Stimulated activated CD8-positive, alpha-beta memory T cell treated with anti-CD3 and anti-CD28 coated beads, Interleukin-15, amount 100 ng/mL, for 24 hours (primary cell): Measurements from ENCODE around the gene FANCD2.
"Not testable (repeated sequence)": the region's sequence is repeated elsewhere in the genome, so short reads cannot be mapped to it uniquely, and the experiment has no call there.

Source experiments
- DNase-seq: peaks from one replicate; pipeline ENCODE4 v3.0.0-alpha.2; 2020; ENCODE audit warnings: low read depth

The FANCD2 gene

GRCh38 chr3:10015461-10015904 lies 10.8 kb upstream of the FANCD2 start:
- no peak for DNase-seq

- DNase-seq, result no peak
Observed at GRCh38 chr3:10017636-10018292, 8.5 kb upstream of the FANCD2 start.

GRCh38 chr3:10018806-10019205 lies 7.4 kb upstream of the FANCD2 start:
- not testable (repeated sequence) for DNase-seq

GRCh38 chr3:10019326-10019725 lies 6.9 kb upstream of the FANCD2 start:
- DNase-seq, result no peak

- no peak for DNase-seq
Observed at GRCh38 chr3:10021856-10022775, 4.1 kb upstream of the FANCD2 start.

GRCh38 chr3:10023587-10024310 lies 2.5 kb upstream of the FANCD2 start:
- DNase-seq, result no peak

- DNase-seq, result no peak
Observed at GRCh38 chr3:10025205-10026083, 793 bp upstream of the FANCD2 start.

GRCh38 chr3:10041034-10041433 lies 14.8 kb downstream of the FANCD2 start:
- DNase-seq, result no peak

- no peak for DNase-seq
Observed at GRCh38 chr3:10047876-10048275, 21.6 kb downstream of the FANCD2 start.

- DNase-seq, result not testable (repeated sequence)
Observed at GRCh38 chr3:10053054-10053453, 26.8 kb downstream of the FANCD2 start.

GRCh38 chr3:10055097-10055496 lies 28.9 kb downstream of the FANCD2 start:
- DNase-seq, result no peak

GRCh38 chr3:10070077-10070476 lies 43.8 kb downstream of the FANCD2 start:
- not testable (repeated sequence) for DNase-seq

GRCh38 chr3:10074666-10075065 lies 48.4 kb downstream of the FANCD2 start:
- no peak for DNase-seq

- DNase-seq, result no peak
Observed at GRCh38 chr3:10081871-10082270, 55.6 kb downstream of the FANCD2 start.

GRCh38 chr3:10085738-10086137 lies 59.5 kb downstream of the FANCD2 start:
- no peak for DNase-seq

GRCh38 chr3:10088256-10088655 lies 62.0 kb downstream of the FANCD2 start:
- no peak for DNase-seq

- no peak for DNase-seq
Observed at GRCh38 chr3:10090179-10090578, 63.9 kb downstream of the FANCD2 start.

GRCh38 chr3:10090774-10091173 lies 64.5 kb downstream of the FANCD2 start:
- DNase-seq, result not testable (repeated sequence)

- DNase-seq, result not testable (repeated sequence)
Observed at GRCh38 chr3:10091387-10091786, 65.2 kb downstream of the FANCD2 start.

GRCh38 chr3:10093678-10094077 lies 67.4 kb downstream of the FANCD2 start:
- no peak for DNase-seq

- DNase-seq, result no peak
Observed at GRCh38 chr3:10099041-10099440, 72.8 kb downstream of the FANCD2 start.

GRCh38 chr3:10106919-10107318 lies 80.7 kb downstream of the FANCD2 start:
- no peak for DNase-seq
